Measurements from ENCODE around the gene CALCOCO2.
A peak's percentile ranks its signal among the peaks of the same experiment; 100 is the strongest.

Gene CALCOCO2, protein sequence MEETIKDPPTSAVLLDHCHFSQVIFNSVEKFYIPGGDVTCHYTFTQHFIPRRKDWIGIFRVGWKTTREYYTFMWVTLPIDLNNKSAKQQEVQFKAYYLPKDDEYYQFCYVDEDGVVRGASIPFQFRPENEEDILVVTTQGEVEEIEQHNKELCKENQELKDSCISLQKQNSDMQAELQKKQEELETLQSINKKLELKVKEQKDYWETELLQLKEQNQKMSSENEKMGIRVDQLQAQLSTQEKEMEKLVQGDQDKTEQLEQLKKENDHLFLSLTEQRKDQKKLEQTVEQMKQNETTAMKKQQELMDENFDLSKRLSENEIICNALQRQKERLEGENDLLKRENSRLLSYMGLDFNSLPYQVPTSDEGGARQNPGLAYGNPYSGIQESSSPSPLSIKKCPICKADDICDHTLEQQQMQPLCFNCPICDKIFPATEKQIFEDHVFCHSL

DNA sequence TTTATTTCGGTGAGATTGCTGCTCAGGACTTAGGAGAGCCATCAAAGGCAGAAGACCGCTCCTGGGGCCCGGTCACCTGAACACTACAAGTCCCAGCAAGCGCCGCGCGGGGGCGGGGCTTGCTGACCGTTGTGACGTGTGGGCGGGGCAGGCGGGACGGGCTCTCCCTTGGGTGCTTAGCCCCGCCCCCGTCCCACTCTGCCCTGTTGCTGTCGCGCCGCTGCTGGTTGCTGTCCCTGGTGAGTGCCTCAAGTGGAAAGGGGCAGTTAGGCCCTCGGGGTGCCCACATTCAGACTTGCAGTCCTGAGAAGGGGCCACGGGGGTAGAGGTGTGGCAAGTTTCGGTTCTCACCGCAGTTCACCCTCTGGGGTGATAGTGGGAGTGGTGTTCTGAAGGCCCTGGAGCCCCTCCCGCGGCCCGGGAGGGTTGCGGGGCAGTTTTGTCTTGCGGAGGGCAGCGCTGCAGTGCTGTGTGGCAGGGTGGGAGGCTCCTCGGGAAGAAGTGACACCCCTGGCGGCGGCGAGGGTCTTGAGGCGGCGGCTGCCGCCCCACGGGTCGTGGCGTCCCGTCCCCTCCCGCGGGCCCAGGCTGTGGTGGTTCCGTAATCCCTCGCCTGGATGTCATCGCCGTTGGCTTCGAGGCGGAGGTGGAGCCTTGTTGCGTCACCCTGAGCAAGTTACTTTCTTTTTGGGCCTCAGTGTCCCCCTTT, at the start of gene CALCOCO2:
Gene CALCOCO2 (plus strand): TSS at position 196 of the 709 bp plus-strand sequence. CDS start 10,673 bp downstream, outside the sequence.
- peak within 1 kb of the TSS; percentile 76 for H3K27ac ChIP-seq
- H2AFZ ChIP-seq, result peak within 1 kb of the TSS; percentile 74
- H3K4me2 ChIP-seq (ENCODE audit: low read length), result peak within 1 kb of the TSS; percentile 61
- peaks cover 31% of the 10 kb centered on the region for H3K79me2 ChIP-seq
- TF ChIP-seq CTCF (IDR thresholded peaks at IDR 0.05), result no peak
- H3K4me1 ChIP-seq, result peaks cover 13% of the 10 kb centered on the region
- no peaks in the 10 kb centered on the region for H3K36me3 ChIP-seq (ENCODE audit: control insufficient read depth, insufficient read depth, low read length)
- H3K4me3 ChIP-seq (ENCODE audit: low read depth, low read length), result peak within 1 kb of the TSS; percentile 75
- H3K27me3 ChIP-seq (ENCODE audit: control insufficient read depth, insufficient read depth, low read length), result no peaks in the 10 kb centered on the region
- peak within 1 kb of the TSS; percentile 6 for H3K9ac ChIP-seq
- no peaks in the 10 kb centered on the region for H3K9me3 ChIP-seq (ENCODE audit: control insufficient read depth, low read length)

GRCh38 chr17:48787828-48788227, 43.0 kb upstream of the CALCOCO2 start:
- Histone ChIP-seq H3K4me2 (ENCODE audit: low read length) (no peak overlapping the region), H3K4me1 (no peaks in the 10 kb centered on the region), H3K79me2 (no peaks in the 10 kb centered on the region), H3K9ac (no peak overlapping the region), H3K27me3 (ENCODE audit: control insufficient read depth, insufficient read depth, low read length) (no peaks in the 10 kb centered on the region), H3K4me3 (ENCODE audit: low read depth, low read length) (no peak overlapping the region), H3K36me3 (ENCODE audit: control insufficient read depth, insufficient read depth, low read length) (no peaks in the 10 kb centered on the region), H3K9me3 (ENCODE audit: control insufficient read depth, low read length) (no peaks in the 10 kb centered on the region), H2AFZ (no peak overlapping the region), H3K27ac (no peak overlapping the region)
- no peak for TF ChIP-seq CTCF (IDR thresholded peaks at IDR 0.05)

DNA sequence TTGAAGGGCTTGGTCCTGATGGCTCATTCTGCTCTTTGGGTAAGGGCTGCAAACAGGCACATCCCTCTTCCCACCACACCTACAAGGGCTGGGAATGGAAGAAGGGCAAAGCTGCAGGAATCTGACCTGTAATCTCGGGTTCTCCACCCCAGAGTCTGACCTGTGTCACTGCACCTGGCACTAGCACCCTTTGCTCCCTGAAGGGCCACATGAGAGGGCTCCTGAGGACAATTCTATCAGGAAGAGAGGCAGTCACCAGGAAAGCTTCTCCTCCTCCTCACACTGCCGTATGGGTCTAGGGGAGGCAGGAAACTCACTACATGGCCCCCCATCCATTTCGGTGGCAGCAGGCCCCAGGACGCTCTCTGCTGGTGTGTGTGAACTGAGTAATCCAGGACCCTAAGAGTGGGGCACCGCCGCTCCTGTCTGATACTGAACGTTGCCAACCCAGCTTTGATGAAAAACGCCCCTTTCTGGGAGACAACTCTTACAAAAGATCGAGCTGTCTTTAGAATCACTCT, 40.2 kb upstream of the CALCOCO2 start:
- Histone ChIP-seq H2AFZ (no peak overlapping the region), H3K9me3 (ENCODE audit: control insufficient read depth, low read length) (no peaks in the 10 kb centered on the region), H3K4me2 (ENCODE audit: low read length) (no peak overlapping the region), H3K27ac (no peak overlapping the region), H3K4me3 (ENCODE audit: low read depth, low read length) (no peak overlapping the region), H3K36me3 (ENCODE audit: control insufficient read depth, insufficient read depth, low read length) (no peaks in the 10 kb centered on the region), H3K9ac (no peak overlapping the region), H3K79me2 (no peaks in the 10 kb centered on the region), H3K4me1 (no peaks in the 10 kb centered on the region), H3K27me3 (ENCODE audit: control insufficient read depth, insufficient read depth, low read length) (no peaks in the 10 kb centered on the region)
- no peak for TF ChIP-seq CTCF (IDR thresholded peaks at IDR 0.05)

GRCh38 chr17:48791128-48792032, 39.5 kb upstream of the CALCOCO2 start:
- H2AFZ ChIP-seq, result no peak overlapping the region
- no peak overlapping the region for H3K4me3 ChIP-seq (ENCODE audit: low read depth, low read length)
- H3K27ac ChIP-seq, result no peak overlapping the region
- H3K36me3 ChIP-seq (ENCODE audit: control insufficient read depth, insufficient read depth, low read length), result no peaks in the 10 kb centered on the region
- no peaks in the 10 kb centered on the region for H3K27me3 ChIP-seq (ENCODE audit: control insufficient read depth, insufficient read depth, low read length)
- no peaks in the 10 kb centered on the region for H3K9me3 ChIP-seq (ENCODE audit: control insufficient read depth, low read length)
- H3K79me2 ChIP-seq, result no peaks in the 10 kb centered on the region
- no peak overlapping the region for H3K9ac ChIP-seq
- peak; percentile 82 for TF ChIP-seq CTCF (IDR thresholded peaks at IDR 0.05)
- H3K4me1 ChIP-seq, result no peaks in the 10 kb centered on the region
- H3K4me2 ChIP-seq (ENCODE audit: low read length), result no peak overlapping the region
